Measurements from ENCODE around the gene KIF26B.

KIF26B gene

GRCh38 chr1:245686006-245686405, 531.2 kb downstream of the KIF26B start:
- no peak for DNase-seq (ENCODE audit: low read depth)
- no peak overlapping the region for H3K4me3 ChIP-seq (ENCODE audit: low read length)
- TF ChIP-seq CTCF (conservative IDR thresholded peaks at IDR 0.05; ENCODE audit: low read length), result no peak

- DNase-seq (ENCODE audit: low read depth), result no peak
- no peak for TF ChIP-seq CTCF (conservative IDR thresholded peaks at IDR 0.05; ENCODE audit: low read length)
Measured at GRCh38 chr1:245686446-245687030, 531.8 kb downstream of the KIF26B start.

DNA sequence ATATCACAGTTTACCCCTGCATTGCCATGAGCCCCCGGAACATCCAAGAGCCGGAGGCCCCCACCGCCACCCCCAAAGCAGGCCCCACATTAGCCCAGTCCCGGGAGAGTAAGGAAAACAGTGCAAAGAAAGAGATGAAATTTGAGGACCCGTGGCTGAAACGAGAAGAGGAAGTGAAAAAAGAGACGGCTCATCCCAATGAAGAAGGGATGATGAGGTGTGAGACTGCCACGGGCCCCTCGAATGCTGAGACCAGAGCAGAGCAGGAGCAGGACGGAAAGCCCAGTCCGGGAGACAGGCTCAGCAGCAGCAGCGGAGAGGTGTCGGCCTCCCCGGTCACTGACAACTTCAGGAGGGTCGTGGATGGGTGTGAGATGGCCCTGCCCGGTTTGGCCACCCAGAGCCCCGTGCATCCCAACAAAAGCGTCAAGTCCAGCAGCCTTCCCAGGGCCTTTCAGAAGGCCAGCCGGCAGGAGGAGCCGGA, 532.4 kb downstream of the KIF26B start:
- H3K4me3 ChIP-seq (ENCODE audit: low read length), result no peak overlapping the region
- TF ChIP-seq CTCF (conservative IDR thresholded peaks at IDR 0.05; ENCODE audit: low read length), result no peak
- no peak for DNase-seq (ENCODE audit: low read depth)

More at GRCh38 chr1:245686446-245687030, 531.8 kb downstream of the KIF26B start:
- H3K4me3 ChIP-seq (ENCODE audit: low read length), result no peak overlapping the region

GRCh38 chr1:245687636-245688535, 533.1 kb downstream of the KIF26B start:
- no peak for DNase-seq (ENCODE audit: low read depth)
- no peak overlapping the region for H3K4me3 ChIP-seq (ENCODE audit: low read length)
- TF ChIP-seq CTCF (conservative IDR thresholded peaks at IDR 0.05; ENCODE audit: low read length), result no peak

GRCh38 chr1:245688536-245689453, 534.0 kb downstream of the KIF26B start:
- DNase-seq (ENCODE audit: low read depth), result no peak
- no peak for TF ChIP-seq CTCF (conservative IDR thresholded peaks at IDR 0.05; ENCODE audit: low read length)
- no peak overlapping the region for H3K4me3 ChIP-seq (ENCODE audit: low read length)

DNA sequence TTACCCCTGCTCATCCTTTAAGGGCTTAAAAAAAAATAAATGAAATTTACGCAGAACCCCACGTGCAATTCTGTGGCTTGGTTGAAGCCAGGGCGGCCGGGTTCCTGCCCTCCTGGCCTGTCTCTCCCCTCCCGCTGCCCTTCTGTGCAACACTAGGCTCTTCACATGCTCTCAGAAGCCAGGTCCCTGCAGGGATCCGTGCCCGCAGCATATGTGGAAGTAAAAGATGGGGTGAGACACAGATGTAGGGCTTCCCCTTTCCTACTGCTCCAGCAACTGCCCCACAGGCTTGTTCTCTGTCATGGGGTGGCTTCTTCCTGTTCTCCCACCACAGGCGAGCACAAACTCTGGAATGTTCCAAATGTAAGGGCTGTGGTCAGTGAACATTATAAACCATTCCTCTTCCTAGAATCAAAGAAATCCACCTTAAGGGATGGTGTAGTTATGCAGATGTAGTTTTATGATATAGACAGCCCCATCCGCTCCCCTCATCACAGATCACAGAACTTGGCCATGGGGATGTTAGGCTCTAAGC, 535.4 kb downstream of the KIF26B start:
- TF ChIP-seq CTCF (conservative IDR thresholded peaks at IDR 0.05; ENCODE audit: low read length), result no peak
- no peak for DNase-seq (ENCODE audit: low read depth)
- H3K4me3 ChIP-seq (ENCODE audit: low read length), result no peak overlapping the region

Measured in AG10803 (cell line).